ENCODE measurements around the gene POC1A. TPM values are rescaled to one million over a fixed set of nuclear protein-coding genes. Genes with fewer than 3 reads are reported as not detected.

POC1A gene
- total RNA-seq, 1 experiment from 2014 or later: 9.8 TPM

GRCh38 chr3:52124766-52125165 lies 29.5 kb downstream of the POC1A start:
- ChIA-PET POLR2A (interaction anchor here (0.7 to 5.2 kb wide), 2 partner anchors 68 to 71 kb away, joined by 3 to 45 read pairs; no protein-coding TSS in a partner anchor), CTCF (interaction anchor here (0.9 to 4.8 kb wide), 6 partner anchors 15 to 121 kb away, joined by 3 to 71 read pairs (median 14); no protein-coding TSS in a partner anchor)
- BruUV-seq (replicated peaks): no TSS peak
- no peak for DNase-seq (ENCODE audit: unreplicated experiment)
- H3K9me3 Mint-ChIP-seq (ENCODE audit: unreplicated experiment): no peaks in the 10 kb centered on the region
- TF ChIP-seq CTCF (IDR thresholded peaks at IDR 0.05; ENCODE audit: unreplicated experiment): no peak
- H3K27ac Mint-ChIP-seq (ENCODE audit: low read depth, unreplicated experiment): no peak overlapping the region
- peaks cover 25% of the 10 kb centered on the region for H3K4me1 Mint-ChIP-seq (ENCODE audit: insufficient read depth, unreplicated experiment)
- H3K27me3 Mint-ChIP-seq (ENCODE audit: insufficient read depth, unreplicated experiment): no peaks in the 10 kb centered on the region
- intact Hi-C loops (cut with micrococcal nuclease): loop anchor here (5.0 kb wide), 1 partner anchor 182 kb away; the partner anchor contains the start of genes PARP3 and RRP9
- no peaks in the 10 kb centered on the region for H3K36me3 Mint-ChIP-seq (ENCODE audit: insufficient read depth, unreplicated experiment)
- H3K4me3 Mint-ChIP-seq (ENCODE audit: unreplicated experiment): no peak overlapping the region

GRCh38 chr3:52124126-52124525 lies 30.1 kb downstream of the POC1A start:
- H3K4me3 Mint-ChIP-seq (ENCODE audit: unreplicated experiment): no peak overlapping the region
- H3K27ac Mint-ChIP-seq (ENCODE audit: low read depth, unreplicated experiment): no peak overlapping the region
- no peaks in the 10 kb centered on the region for H3K36me3 Mint-ChIP-seq (ENCODE audit: insufficient read depth, unreplicated experiment)
- H3K9me3 Mint-ChIP-seq (ENCODE audit: unreplicated experiment): no peaks in the 10 kb centered on the region
- no peaks in the 10 kb centered on the region for H3K27me3 Mint-ChIP-seq (ENCODE audit: insufficient read depth, unreplicated experiment)
- intact Hi-C loops (cut with micrococcal nuclease): loop anchor here (5.0 kb wide), 1 partner anchor 182 kb away; the partner anchor contains the start of genes PARP3 and RRP9
- H3K4me1 Mint-ChIP-seq (ENCODE audit: insufficient read depth, unreplicated experiment): peaks cover 25% of the 10 kb centered on the region
- TF ChIP-seq CTCF (IDR thresholded peaks at IDR 0.05; ENCODE audit: unreplicated experiment): no peak
- BruUV-seq (replicated peaks): no TSS peak
- ChIA-PET POLR2A (interaction anchor here (1.3 to 5.2 kb wide), 2 partner anchors 71 to 78 kb away, joined by 5 to 45 read pairs; no protein-coding TSS in a partner anchor), CTCF (interaction anchor here (0.6 to 7.8 kb wide), 18 partner anchors 9 to 181 kb away, joined by 3 to 103 read pairs (median 6); partner anchors contain the start of gene DUSP7)
- DNase-seq (ENCODE audit: unreplicated experiment): no peak

GRCh38 chr3:52123106-52123725 lies 31.0 kb downstream of the POC1A start:
- no peaks in the 10 kb centered on the region for H3K36me3 Mint-ChIP-seq (ENCODE audit: insufficient read depth, unreplicated experiment)
- H3K4me1 Mint-ChIP-seq (ENCODE audit: insufficient read depth, unreplicated experiment): peaks cover 18% of the 10 kb centered on the region
- ChIA-PET CTCF (interaction anchor here (0.5 to 7.8 kb wide), 26 partner anchors 10 to 1761 kb away, joined by 3 to 103 read pairs (median 4); partner anchors contain the start of genes DUSP7 and RPL29), POLR2A (interaction anchor here (0.8 to 5.2 kb wide), 6 partner anchors 22 to 127 kb away, joined by 3 to 45 read pairs (median 4); partner anchors contain the start of genes DUSP7 and RPL29)
- peak; percentile 94 for TF ChIP-seq CTCF (IDR thresholded peaks at IDR 0.05; ENCODE audit: unreplicated experiment)
- intact Hi-C loops (cut with micrococcal nuclease): loop anchor here (1.0 to 5.0 kb wide), 5 partner anchors 21 to 181 kb away; partner anchors contain the start of genes PARP3 and RRP9
- H3K4me3 Mint-ChIP-seq (ENCODE audit: unreplicated experiment): no peak overlapping the region
- no peaks in the 10 kb centered on the region for H3K27me3 Mint-ChIP-seq (ENCODE audit: insufficient read depth, unreplicated experiment)
- DNase-seq (ENCODE audit: unreplicated experiment): peak; percentile 75
- H3K27ac Mint-ChIP-seq (ENCODE audit: low read depth, unreplicated experiment): peak overlapping the region; percentile 49
- H3K9me3 Mint-ChIP-seq (ENCODE audit: unreplicated experiment): no peaks in the 10 kb centered on the region
- no TSS peak for BruUV-seq (replicated peaks)

GRCh38 chr3:52122491-52122890 lies 31.7 kb downstream of the POC1A start:
- peaks cover 12% of the 10 kb centered on the region for H3K4me1 Mint-ChIP-seq (ENCODE audit: insufficient read depth, unreplicated experiment)
- no TSS peak for BruUV-seq (replicated peaks)
- H3K27ac Mint-ChIP-seq (ENCODE audit: low read depth, unreplicated experiment): peak overlapping the region; percentile 49
- no peaks in the 10 kb centered on the region for H3K9me3 Mint-ChIP-seq (ENCODE audit: unreplicated experiment)
- DNase-seq (ENCODE audit: unreplicated experiment): no peak
- ChIA-PET POLR2A (interaction anchor here (1.1 to 5.2 kb wide), 4 partner anchors 66 to 127 kb away, joined by 3 to 45 read pairs (median 8); partner anchors contain the start of genes DUSP7 and RPL29), CTCF (interaction anchor here (0.9 to 7.8 kb wide), 17 partner anchors 10 to 180 kb away, joined by 3 to 103 read pairs (median 7); partner anchors contain the start of gene DUSP7)
- TF ChIP-seq CTCF (IDR thresholded peaks at IDR 0.05; ENCODE audit: unreplicated experiment): no peak
- H3K4me3 Mint-ChIP-seq (ENCODE audit: unreplicated experiment): no peak overlapping the region
- intact Hi-C loops (cut with micrococcal nuclease): loop anchor here (5.0 kb wide), 1 partner anchor 180 kb away; the partner anchor contains the start of genes PARP3 and RRP9
- no peaks in the 10 kb centered on the region for H3K27me3 Mint-ChIP-seq (ENCODE audit: insufficient read depth, unreplicated experiment)
- H3K36me3 Mint-ChIP-seq (ENCODE audit: insufficient read depth, unreplicated experiment): no peaks in the 10 kb centered on the region

All from MCF 10A (cell line).